Measurements from ENCODE around the gene GAS2L1.
A peak's percentile ranks its signal among the peaks of the same experiment; 100 is the strongest.

The GAS2L1 gene

GRCh38 chr22:29309332-29310064, 3.0 kb downstream of the GAS2L1 start:
- peak; percentile 70 for DNase-seq (ENCODE audit: low spot score)

GRCh38 chr22:29310065-29310862, 3.8 kb downstream of the GAS2L1 start:
- DNase-seq (ENCODE audit: low spot score): no peak

DNA sequence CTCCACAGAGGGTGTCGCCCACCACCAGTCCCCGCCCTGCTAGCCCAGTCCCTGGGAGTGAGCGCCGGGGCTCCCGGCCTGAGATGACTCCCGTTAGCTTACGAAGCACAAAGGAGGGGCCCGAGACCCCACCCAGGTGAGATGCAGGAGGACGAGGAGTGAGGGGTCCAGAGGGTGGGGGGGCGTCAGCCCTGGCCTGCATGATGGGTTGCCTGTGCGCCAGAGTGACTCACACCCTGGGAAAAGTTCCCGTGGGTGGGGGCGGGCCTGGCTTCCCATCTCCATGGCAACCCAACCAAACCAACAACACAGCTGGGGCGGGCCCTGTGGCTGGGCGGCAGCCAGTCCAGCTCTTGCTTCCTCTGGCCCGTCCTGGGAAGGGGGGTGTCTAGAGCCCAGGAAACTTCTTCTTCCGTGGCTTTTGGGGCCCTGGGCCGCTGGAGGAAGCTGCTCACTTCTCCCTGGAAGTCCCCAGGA, 4.5 kb downstream of the GAS2L1 start:
- DNase-seq (ENCODE audit: low spot score): peak; percentile 86

DNA sequence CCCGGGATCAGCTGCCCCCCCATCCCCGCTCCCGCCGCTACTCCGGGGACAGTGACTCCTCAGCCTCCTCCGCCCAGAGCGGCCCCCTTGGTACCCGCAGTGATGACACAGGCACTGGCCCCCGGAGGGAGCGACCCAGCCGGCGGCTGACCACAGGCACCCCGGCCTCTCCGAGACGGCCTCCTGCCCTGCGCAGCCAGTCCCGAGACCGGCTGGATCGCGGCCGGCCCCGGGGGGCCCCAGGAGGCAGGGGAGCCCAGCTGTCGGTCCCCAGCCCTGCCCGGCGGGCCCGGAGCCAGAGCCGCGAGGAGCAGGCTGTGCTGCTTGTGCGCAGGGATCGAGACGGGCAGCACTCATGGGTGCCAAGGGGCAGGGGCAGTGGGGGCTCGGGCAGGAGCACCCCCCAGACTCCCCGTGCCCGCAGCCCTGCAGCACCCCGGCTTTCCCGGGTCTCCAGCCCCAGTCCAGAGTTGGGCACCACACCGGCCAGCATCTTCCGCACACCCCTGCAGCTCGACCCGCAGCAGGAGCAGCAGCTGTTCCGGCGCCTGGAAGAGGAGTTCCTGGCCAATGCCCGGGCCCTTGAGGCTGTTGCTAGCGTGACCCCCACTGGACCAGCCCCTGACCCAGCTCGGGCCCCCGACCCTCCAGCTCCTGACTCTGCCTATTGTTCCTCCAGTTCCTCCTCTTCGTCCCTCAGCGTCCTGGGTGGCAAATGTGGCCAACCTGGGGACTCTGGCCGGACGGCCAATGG, 5.2 kb downstream of the GAS2L1 start:
- DNase-seq (ENCODE audit: low spot score): no peak

DNA sequence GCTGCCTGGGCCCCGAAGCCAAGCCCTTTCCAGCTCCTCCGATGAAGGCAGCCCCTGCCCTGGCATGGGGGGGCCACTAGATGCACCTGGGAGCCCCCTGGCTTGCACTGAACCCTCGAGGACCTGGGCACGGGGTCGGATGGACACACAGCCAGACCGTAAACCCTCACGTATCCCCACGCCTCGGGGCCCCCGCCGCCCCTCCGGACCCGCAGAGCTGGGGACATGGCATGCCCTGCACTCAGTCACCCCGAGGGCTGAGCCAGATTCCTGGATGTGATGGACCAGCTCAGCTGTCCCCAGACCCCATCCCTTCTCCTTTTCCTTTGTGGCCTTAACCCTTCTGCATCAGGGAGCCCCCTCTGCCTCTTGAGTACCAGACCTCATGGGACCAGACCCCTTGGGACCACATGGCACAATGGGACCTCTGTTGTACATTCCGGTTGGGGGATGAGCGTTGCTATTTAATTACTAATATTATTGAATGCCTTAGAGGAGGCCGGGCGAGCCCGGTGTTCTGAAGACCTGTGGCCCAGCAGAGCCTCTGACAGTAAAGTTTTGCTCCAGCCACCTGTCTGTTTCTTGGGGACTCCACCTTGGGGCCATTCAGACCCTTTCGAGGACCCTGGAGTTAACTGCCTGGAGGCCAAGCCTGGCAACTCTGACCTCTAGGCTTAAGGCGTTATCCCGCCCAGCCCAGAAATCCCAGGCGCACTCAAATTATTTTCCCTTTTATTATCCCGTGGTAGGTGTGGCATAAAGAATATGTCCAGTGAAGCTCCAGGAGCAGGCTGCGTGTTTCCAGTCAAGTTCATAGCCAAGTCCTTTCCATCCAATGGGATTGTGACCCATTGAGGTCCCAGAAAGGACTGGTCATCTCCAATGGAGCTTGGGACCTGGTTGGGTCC, 6.0 kb downstream of the GAS2L1 start:
- no peak for DNase-seq (ENCODE audit: low spot score)

DNA sequence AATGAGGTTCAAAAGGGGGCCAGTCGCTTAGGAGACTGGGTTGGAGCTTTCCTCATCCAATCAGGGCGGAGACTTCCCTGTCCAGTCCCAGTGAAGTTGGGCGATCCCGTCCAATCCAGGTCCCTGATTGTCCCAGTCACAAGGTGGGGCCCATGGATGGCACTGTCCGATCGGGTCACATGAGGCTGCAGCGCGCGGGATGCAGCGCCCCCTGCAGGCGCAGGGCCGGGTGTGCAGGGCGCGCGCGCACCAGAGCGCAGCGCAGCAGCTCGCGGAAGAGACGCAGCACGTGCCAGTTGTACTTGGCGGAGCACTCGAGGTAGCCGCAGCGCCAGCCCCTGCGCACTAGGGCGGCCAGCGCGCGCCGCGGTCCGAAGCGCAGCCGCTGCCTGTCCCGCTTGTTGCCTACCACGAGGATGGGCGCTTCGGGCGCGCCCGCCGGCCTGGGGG, 6.7 kb downstream of the GAS2L1 start:
- peak; percentile 57 for DNase-seq (ENCODE audit: low spot score)

GRCh38 chr22:29313576-29314466, 7.4 kb downstream of the GAS2L1 start:
- no peak for DNase-seq (ENCODE audit: low spot score)

GRCh38 chr22:29314537-29315285, 8.3 kb downstream of the GAS2L1 start:
- DNase-seq (ENCODE audit: low spot score): no peak

DNA sequence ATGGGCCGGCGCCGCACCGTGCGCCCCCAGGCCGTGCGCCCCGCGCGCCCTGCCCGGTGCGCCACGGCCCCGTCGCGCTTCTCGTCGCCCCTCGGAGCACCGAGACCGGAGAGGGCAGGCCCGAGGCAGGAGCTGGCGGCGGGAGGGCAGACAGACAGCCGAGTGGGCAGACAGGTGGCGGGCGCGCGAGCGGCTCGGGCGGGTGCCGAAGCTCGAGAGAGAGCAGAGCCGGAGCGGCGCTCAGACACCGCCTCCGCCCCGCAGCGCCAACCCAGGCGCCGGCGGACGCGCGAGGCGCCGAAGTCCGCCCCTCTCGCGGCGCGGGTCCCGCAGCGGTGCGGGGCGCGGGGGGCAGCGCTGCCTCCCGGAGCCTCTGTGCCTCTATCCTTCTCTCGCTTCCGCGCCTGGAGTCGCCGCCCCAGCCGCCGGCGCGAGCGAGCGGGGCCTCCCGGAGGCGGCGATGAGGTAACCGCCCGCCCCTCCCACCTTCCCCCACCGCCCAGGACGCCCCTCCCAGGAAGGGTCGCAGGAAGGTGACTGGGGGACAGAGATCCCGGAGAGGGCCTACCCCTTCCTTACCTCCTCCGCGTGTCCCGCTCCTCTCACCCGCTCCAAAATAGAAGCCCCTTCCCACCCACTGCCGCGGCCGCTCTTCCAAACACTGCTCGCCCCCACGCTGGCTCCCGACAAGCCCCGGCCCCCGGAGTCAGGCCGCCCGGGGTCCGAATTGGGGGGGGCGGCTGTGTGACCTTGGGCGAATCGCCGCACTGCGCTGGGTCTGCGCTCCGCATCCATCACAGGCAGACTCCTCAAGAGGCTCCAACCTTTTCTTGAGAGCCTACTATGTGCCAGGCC, 9.1 kb downstream of the GAS2L1 start, which contains the start of gene RASL10A:
RASL10A (minus strand) TSS at position 412 of the 855 bp plus-strand sequence. CDS start 451 bp downstream, outside the sequence.
- no peak for DNase-seq (ENCODE audit: low spot score)

- DNase-seq (ENCODE audit: low spot score): no peak
Observed at GRCh38 chr22:29316141-29316828, 9.8 kb downstream of the GAS2L1 start.

GRCh38 chr22:29317827-29318454, 11.5 kb downstream of the GAS2L1 start:
- no peak for DNase-seq (ENCODE audit: low spot score)

DNA sequence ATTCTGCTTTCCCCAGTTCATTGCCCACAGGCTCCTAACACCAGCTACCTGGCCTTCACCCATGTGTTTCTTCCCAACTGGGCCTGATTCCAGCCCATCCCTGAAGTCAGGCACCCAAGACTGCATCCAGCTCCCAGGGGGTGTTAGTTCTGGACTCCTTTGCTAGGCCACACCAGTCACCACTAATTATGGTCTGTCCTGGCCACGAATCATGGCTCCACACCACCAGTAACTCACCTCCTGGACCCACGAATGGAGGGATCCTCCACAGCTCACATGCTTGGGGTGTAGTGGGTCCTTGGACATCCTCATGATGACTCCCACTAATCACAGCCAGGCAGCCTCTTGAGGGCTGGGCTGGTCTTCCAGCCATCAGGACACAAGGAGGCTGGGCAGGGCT, 12.6 kb downstream of the GAS2L1 start:
- DNase-seq (ENCODE audit: low spot score): no peak

- no peak for DNase-seq (ENCODE audit: low spot score)
Observed at GRCh38 chr22:29320546-29320945, 14.1 kb downstream of the GAS2L1 start.

DNA sequence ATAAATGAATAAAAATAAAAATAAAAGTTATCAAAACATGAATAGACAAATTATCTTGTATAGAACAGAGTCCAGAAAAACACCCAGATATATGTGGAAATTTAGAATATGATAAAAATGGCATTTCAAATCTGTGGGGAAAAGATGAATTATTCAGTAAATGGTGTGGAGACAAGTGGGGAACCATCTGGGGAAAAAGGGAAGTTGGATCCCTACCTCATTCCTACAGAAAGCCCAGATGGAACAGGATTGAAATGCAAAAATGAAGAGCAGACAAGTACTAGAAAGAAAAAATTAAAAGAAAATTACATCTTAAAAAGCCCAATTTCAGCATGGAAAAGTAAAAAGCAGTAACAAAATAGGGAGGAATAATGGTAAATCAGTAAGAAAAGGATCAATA, 17.2 kb downstream of the GAS2L1 start:
- no peak for DNase-seq (ENCODE audit: low spot score)

GRCh38 chr22:29325356-29325755, 18.9 kb downstream of the GAS2L1 start:
- no peak for DNase-seq (ENCODE audit: low spot score)

GRCh38 chr22:29325785-29326315, 19.4 kb downstream of the GAS2L1 start:
- DNase-seq (ENCODE audit: low spot score): no peak

DNA sequence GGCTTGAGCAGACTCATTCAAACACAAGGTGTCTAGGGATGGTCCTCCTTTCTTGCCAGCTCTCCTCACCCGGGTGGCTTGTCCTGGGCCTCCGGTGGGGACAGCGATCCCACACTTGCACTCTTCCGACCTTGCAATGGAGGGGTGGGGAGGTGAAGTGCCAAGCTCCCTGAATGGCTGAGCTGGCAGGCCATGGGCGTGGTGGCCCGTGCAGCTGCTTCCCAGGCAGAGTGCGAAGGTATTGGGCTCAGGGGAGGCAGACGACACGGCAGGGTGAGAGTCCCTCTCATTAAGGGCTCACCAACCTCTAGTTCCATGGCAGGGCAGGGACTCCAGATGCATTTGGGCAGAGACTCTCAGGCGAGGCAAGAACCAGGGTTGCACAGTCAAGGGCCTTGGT, 20.0 kb downstream of the GAS2L1 start:
- no peak for DNase-seq (ENCODE audit: low spot score)
